Adrenal gland (tissue), 12 donors: ENCODE data around the gene MRPL36. TPM values are rescaled to one million over a fixed set of nuclear protein-coding genes. Genes with fewer than 3 reads are reported as not detected.

Source experiments
- DNase-seq, 7 donors: peaks; one replicate each; pipeline ENCODE4 v3.0.0-alpha.2; 2019 to 2020
- H3K27ac ChIP-seq, 5 donors: fragments of 200-600 bp; sonication (generic) in 4 of 5; 1 replicate in 3 of 5; 2 replicates in 2 of 5; pipeline versions ENCODE4 v1.5.1 to v1.8.0; 2016 to 2020; ENCODE audit warnings: mild to moderate bottlenecking in 1 of 5
- H3K27me3 ChIP-seq: fragments of 200-600 bp; 2 replicates; pipeline ENCODE4 v1.8.0; 2021
- H3K36me3 ChIP-seq, 2 donors: fragments of 200-600 bp; replicated peaks in 1 of 2; 1 replicate in 1 of 2; 2 replicates in 1 of 2; pipeline versions ENCODE4 v1.5.1 to v1.8.0; 2018 to 2022
- H3K4me1 ChIP-seq, 2 donors: fragments of 200-600 bp; replicated peaks in 1 of 2; 1 replicate in 1 of 2; 2 replicates in 1 of 2; pipeline versions ENCODE4 v1.5.1 to v1.8.0; 2018 to 2021
- H3K4me3 ChIP-seq, 4 donors: fragments of 200-600 bp; sonication (generic) in 3 of 4; one replicate each; pipeline ENCODE4 v1.5.1; 2016 to 2018
- H3K9me3 ChIP-seq, 3 donors: fragments of 200-600 bp; sonication (generic) in 1 of 3; replicated peaks in 1 of 3; 1 replicate in 2 of 3; 2 replicates in 1 of 3; pipeline versions ENCODE4 v1.5.1 to v1.8.0; 2016 to 2021
- POLR2A ChIP-seq, 2 donors: fragments of 450-650 bp; IDR thresholded peaks; one replicate each; pipeline ENCODE4 v1.6.1; 2017; ENCODE audit warnings: antibody characterized with exemption in 2 of 2, mild to moderate bottlenecking in 2 of 2, moderate library complexity in 1 of 2
- WGBS, 4 donors: extraction: QIAGEN DNeasy Blood & Tissue Kit in 2 of 4; methylation state at CpG; one replicate each; pipeline versions ENCODE4 v1.1.5 to v1.1.7; 2013 to 2017; 5-methylcytosine and 5-hydroxymethylcytosine counted together
- intact Hi-C, 2 donors: fragments of 100-400 bp; cut with DNase I; formaldehyde crosslinking; loops; one replicate each; pipeline versions ENCODE4 v1.14.1 to v1.15.0; 2022 to 2023
- polyA plus RNA-seq, 3 donors: library from polyadenylated mRNA; stranded (reverse); fragments of 200-250 nt in 2 of 3; fragments of 350-450 nt in 1 of 3; fragmentation: Illumina TruSeq in 1 of 3; extraction: RNeasy Lipid Tissue Mini Kit (QIAGEN cat#74804) in 1 of 3; gene quantifications; one replicate each; pipeline ENCODE4 v1.2.3, GENCODE V29; 2013 to 2014
- total RNA-seq, 9 donors: library from RNA; depleted of rRNA in 4 of 9; stranded (reverse); fragments of >200 nt in 4 of 9; fragments of 120-200 nt in 1 of 9; fragmentation: NEBNext Ultra II Directional in 1 of 9; extraction: Animal tissue kit (Norgen Biotek cat#: 25700) in 1 of 9; gene quantifications; one replicate each; pipeline versions ENCODE4 v1.1.0 to v1.2.4, GENCODE V29; 2013 to 2023
- TF ChIP-seq, protein P1 (sequence below), 6 experiments: fragments of 450-650 bp in 4 of 6; fragments of 200-600 bp in 2 of 6; sonication (generic) in 1 of 6; IDR thresholded peaks; 1 replicate in 5 of 6; 2 replicates in 1 of 6; pipeline versions ENCODE4 v1.5.1 to v1.8.0; 2016 to 2021; ENCODE audit warnings: antibody characterized with exemption in 6 of 6, mild to moderate bottlenecking in 2 of 6, moderate library complexity in 1 of 6
- donor health status: healthy with polysubstance abuse.
- donor health status: Bipolar disorder and iron deficiency.
- donor health status: DM: yes; HTN: yes; CAD: no.
- donor health status: DM: no; HTN: no; CAD: no.
- donor health status: DM: no; HTN: no; CAD: no.
- donor health status: DM: yes; HTN: yes; CAD: no.

MRPL36 gene
- total and polyA plus RNA-seq, 12 donors = 23.3 to 97.4 (median 61.3) TPM

DNA sequence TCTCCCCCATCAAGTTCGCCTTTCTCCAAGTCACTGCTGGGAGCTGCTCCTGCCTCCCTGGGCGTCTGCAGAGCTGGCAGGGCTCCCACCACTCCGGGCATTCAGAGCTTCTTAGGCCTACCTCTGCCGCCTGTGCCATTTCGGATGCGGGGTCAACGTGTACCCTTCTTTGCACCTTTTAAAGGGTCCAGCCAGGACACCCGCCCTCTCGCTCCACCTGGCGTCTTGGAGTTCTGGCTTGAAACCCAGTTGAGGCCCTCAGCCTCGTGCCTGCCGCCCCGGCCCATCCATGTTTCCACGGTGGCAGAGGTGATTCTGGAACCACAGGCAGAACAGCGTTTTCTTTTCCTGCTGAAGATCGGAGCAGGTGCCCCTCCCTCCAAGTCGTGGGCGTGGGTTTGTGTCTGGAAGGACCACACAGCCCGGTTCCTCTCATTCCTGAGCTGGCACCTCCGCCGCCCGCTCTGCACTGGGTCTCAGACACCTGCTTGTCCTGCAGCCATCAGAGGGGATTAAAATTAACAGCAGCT is 34.5 kb upstream of the MRPL36 start:
- 76 to 84% (median 81%) methylated on average over 10 to 22 of the region's 22 CpGs for WGBS, 4 donors
- DNase-seq = no peak
- H3K4me1 ChIP-seq = peaks cover 0 to 4% of the 10 kb centered on the region in 2 donors
- H3K9me3 ChIP-seq = no peaks in the 10 kb centered on the region
- TF ChIP-seq, protein P1, sequence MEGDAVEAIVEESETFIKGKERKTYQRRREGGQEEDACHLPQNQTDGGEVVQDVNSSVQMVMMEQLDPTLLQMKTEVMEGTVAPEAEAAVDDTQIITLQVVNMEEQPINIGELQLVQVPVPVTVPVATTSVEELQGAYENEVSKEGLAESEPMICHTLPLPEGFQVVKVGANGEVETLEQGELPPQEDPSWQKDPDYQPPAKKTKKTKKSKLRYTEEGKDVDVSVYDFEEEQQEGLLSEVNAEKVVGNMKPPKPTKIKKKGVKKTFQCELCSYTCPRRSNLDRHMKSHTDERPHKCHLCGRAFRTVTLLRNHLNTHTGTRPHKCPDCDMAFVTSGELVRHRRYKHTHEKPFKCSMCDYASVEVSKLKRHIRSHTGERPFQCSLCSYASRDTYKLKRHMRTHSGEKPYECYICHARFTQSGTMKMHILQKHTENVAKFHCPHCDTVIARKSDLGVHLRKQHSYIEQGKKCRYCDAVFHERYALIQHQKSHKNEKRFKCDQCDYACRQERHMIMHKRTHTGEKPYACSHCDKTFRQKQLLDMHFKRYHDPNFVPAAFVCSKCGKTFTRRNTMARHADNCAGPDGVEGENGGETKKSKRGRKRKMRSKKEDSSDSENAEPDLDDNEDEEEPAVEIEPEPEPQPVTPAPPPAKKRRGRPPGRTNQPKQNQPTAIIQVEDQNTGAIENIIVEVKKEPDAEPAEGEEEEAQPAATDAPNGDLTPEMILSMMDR (IDR thresholded peaks at IDR 0.05) = no peak
- no peak for TF ChIP-seq POLR2A (IDR thresholded peaks at IDR 0.05)
- no peaks in the 10 kb centered on the region for H3K36me3 ChIP-seq
- H3K4me3 ChIP-seq = no peak overlapping the region
- no peaks in the 10 kb centered on the region for H3K27me3 ChIP-seq
- intact Hi-C loops = no loop called here
- H3K27ac ChIP-seq = no peak overlapping the region

DNA sequence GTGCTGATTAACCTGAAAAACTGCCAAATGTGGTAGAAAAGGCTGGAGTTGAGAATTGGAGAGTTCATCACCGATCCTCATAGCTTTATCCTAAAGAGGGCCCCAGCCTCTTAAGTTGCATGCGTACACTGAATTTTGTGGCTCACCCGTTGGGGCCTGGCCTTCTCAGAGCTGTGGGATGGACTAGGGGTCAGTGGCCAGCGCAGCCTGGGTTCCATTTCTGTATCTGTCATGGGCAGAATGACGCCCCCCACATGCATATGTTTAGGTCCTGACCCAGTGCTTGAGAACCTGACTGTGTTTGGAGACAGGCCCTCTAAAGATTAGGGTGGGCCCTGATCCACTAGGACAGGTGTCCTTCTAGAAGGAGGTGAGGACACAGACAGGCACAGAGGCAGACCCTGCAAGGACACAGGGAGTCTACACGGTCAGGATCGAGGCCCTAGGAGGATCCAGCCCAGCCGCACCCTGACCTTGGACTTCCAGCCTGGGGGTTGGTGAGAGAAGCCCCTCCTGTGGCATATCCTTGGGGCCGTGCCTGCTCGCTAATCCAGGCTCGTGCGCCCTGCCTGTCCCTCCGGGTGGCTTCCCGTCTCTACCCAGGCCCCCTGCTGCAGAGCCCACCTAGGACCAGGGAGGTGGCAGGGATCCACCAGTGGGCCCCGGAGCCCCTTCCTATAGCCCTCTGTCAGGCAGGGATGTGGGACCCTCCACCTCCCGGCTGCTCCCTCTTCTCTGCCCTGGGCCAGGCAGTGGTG is 33.8 kb upstream of the MRPL36 start:
- no peak for DNase-seq
- H3K4me3 ChIP-seq = no peak overlapping the region
- no peak for TF ChIP-seq POLR2A (IDR thresholded peaks at IDR 0.05)
- TF ChIP-seq, protein P1 (IDR thresholded peaks at IDR 0.05) = no peak
- 74 to 95% (median 83%) methylated on average over 7 to 16 of the region's 16 CpGs for WGBS, 4 donors
- no peaks in the 10 kb centered on the region for H3K36me3 ChIP-seq
- no peak overlapping the region for H3K27ac ChIP-seq
- peaks cover 0 to 4% of the 10 kb centered on the region in 2 donors for H3K4me1 ChIP-seq
- no peaks in the 10 kb centered on the region for H3K9me3 ChIP-seq
- no peaks in the 10 kb centered on the region for H3K27me3 ChIP-seq
- intact Hi-C loops = no loop called here

DNA sequence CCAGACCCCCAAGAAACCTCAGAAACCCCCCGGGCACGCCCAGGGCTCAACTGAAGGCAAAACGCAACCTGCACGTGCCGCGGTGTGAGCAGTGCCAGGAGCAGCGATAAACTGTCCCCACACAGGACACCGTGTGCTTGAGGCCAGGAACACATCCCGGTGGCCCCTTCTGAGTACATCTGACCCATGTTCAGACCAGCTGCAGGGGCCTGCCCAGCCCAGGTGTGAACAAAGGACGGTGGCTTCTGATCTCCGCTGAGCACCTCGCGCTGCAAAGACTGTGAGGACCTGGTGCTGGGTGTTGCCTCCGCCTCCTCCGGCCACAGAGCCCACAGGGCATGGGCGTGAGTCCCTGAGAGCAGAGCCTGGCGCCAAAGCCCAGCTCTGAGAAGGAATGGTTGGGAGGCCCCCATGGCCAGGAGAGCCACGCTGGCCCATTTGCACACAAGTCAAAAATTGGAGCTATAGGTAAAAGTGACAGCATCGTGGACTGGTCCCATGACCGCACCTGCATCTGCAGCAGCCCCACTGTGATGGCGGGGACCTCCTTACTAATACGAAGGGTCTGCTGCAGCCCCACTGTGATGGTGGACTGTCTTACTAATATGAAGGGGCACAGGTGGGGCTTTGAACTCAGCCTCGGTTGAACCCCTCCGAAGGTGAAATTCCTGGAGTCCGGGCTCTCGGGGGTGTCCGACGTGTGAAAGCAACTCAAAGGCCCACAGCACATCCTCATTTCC is 33.0 kb upstream of the MRPL36 start:
- no peaks in the 10 kb centered on the region for H3K36me3 ChIP-seq
- WGBS, 4 donors = 82 to 86% (median 85%) methylated on average over 17 to 28 of the region's 28 CpGs
- H3K4me1 ChIP-seq = peaks cover 0 to 4% of the 10 kb centered on the region in 2 donors
- TF ChIP-seq, protein P1 (IDR thresholded peaks at IDR 0.05) = no peak
- TF ChIP-seq POLR2A (IDR thresholded peaks at IDR 0.05) = no peak
- DNase-seq = no peak
- no peaks in the 10 kb centered on the region for H3K9me3 ChIP-seq
- no peak overlapping the region for H3K4me3 ChIP-seq
- intact Hi-C loops = no loop called here
- H3K27me3 ChIP-seq = no peaks in the 10 kb centered on the region
- H3K27ac ChIP-seq = no peak overlapping the region

DNA sequence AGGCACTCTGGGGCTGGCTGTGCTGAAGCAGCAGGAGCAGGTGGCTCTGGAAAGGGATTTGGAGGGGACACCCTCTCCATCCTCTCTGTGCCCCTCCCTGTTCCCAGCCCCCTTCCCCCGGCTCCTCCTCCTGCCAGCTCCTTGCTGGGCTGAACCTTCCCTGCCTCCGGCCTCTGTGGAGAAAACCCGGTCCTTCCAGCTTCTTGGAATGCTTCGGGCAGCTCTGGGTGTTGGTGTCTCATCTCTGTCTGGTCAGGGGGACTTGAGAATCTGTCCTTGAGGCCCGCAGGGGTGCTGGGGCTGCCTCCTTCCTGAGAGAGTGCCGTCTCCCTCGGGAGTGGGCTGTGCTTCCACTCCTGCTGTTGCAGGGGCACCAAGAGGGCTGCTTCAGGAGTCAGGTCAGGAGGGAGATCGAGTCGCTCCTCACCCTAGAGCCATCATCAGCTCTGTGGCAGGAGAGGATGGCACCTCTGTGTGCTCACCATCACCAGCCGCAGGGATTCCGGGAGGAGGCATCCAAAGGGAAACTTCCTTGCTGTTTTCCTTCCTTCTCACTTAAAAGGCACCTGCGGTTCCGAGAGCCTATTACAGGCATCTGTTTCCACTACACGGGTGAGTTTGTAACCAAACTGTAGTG is 32.2 kb upstream of the MRPL36 start:
- Histone ChIP-seq H3K27ac (no peak overlapping the region), H3K4me3 (no peak overlapping the region), H3K9me3 (no peaks in the 10 kb centered on the region), H3K4me1 (peaks cover 0 to 4% of the 10 kb centered on the region in 2 donors), H3K27me3 (no peaks in the 10 kb centered on the region), H3K36me3 (no peaks in the 10 kb centered on the region)
- TF ChIP-seq POLR2A (IDR thresholded peaks at IDR 0.05) = no peak
- TF ChIP-seq, protein P1 (IDR thresholded peaks at IDR 0.05) = no peak
- DNase-seq = no peak
- intact Hi-C loops = no loop called here
- WGBS, 4 donors = 52 to 73% (median 64%) methylated on average over 5 to 14 of the region's 14 CpGs
